ENCODE measurements around the gene CBY2. TPM values are rescaled to one million over a fixed set of nuclear protein-coding genes. Genes with fewer than 3 reads are reported as not detected.

The CBY2 gene
- total RNA-seq, 1 donor from 2014 or later = not detected

- no peak for DNase-seq (ENCODE audit: low read depth)
Observed at GRCh38 chr13:45700971-45701900, 884 bp upstream of the CBY2 start.

- DNase-seq (ENCODE audit: low read depth) = no peak
Observed at GRCh38 chr13:45702869-45703391, 810 bp downstream of the CBY2 start.

- no peak for DNase-seq (ENCODE audit: low read depth)
Observed at GRCh38 chr13:45704211-45704739, 2.2 kb downstream of the CBY2 start.

GRCh38 chr13:45704854-45705695 lies 3.0 kb downstream of the CBY2 start:
- no peak for DNase-seq (ENCODE audit: low read depth)

GRCh38 chr13:45705918-45706317 lies 3.8 kb downstream of the CBY2 start:
- DNase-seq (ENCODE audit: low read depth) = no peak

- no peak for DNase-seq (ENCODE audit: low read depth)
Observed at GRCh38 chr13:45707516-45708100, 5.5 kb downstream of the CBY2 start.

GRCh38 chr13:45711951-45712350 lies 9.8 kb downstream of the CBY2 start:
- DNase-seq (ENCODE audit: low read depth) = no peak

GRCh38 chr13:45713106-45713690 lies 11.1 kb downstream of the CBY2 start:
- no peak for DNase-seq (ENCODE audit: low read depth)

- no peak for DNase-seq (ENCODE audit: low read depth)
Observed at GRCh38 chr13:45713721-45714120, 11.6 kb downstream of the CBY2 start.

- DNase-seq (ENCODE audit: low read depth) = no peak
Observed at GRCh38 chr13:45714170-45714569, 12.1 kb downstream of the CBY2 start.

- DNase-seq (ENCODE audit: low read depth) = no peak
Observed at GRCh38 chr13:45715351-45715750, 13.2 kb downstream of the CBY2 start.

GRCh38 chr13:45717349-45717748 lies 15.2 kb downstream of the CBY2 start:
- DNase-seq (ENCODE audit: low read depth) = no peak

GRCh38 chr13:45718063-45718462 lies 15.9 kb downstream of the CBY2 start:
- peak; percentile 7 for DNase-seq (ENCODE audit: low read depth)

- DNase-seq (ENCODE audit: low read depth) = no peak
Observed at GRCh38 chr13:45718992-45719391, 16.9 kb downstream of the CBY2 start.

- no peak for DNase-seq (ENCODE audit: low read depth)
Observed at GRCh38 chr13:45721203-45721731, 19.1 kb downstream of the CBY2 start.

- no peak for DNase-seq (ENCODE audit: low read depth)
Observed at GRCh38 chr13:45723798-45724197, 21.7 kb downstream of the CBY2 start.

- peak; percentile 16 for DNase-seq (ENCODE audit: low read depth)
Observed at GRCh38 chr13:45728759-45729158, 26.6 kb downstream of the CBY2 start.

- no peak for DNase-seq (ENCODE audit: low read depth)
Observed at GRCh38 chr13:45731455-45731854, 29.3 kb downstream of the CBY2 start.

- DNase-seq (ENCODE audit: low read depth) = no peak
Observed at GRCh38 chr13:45732916-45733315, 30.8 kb downstream of the CBY2 start.

GRCh38 chr13:45733361-45733760 lies 31.2 kb downstream of the CBY2 start:
- DNase-seq (ENCODE audit: low read depth) = no peak
